HepG2 (cell line): ENCODE measurements around the gene NDUFB8. TPM values are rescaled to one million over a fixed set of nuclear protein-coding genes. Genes with fewer than 3 reads are reported as not detected.
A peak's percentile ranks its signal among the peaks of the same experiment; 100 is the strongest.

Experiments used
- HNRNPUL1 ChIP-seq: fragments of 200-400 bp; formaldehyde crosslinking; IDR thresholded peaks from 2 replicates; pipeline ENCODE4 v1.6.1; 2017; ENCODE audit warnings: low read depth, mild to moderate bottlenecking, low read length, moderate library complexity
- JDP2 ChIP-seq: sonication (generic); formaldehyde crosslinking; IDR thresholded peaks from 2 replicates; pipeline ENCODE4 v1.8.1; 2022; ENCODE audit warnings: missing genetic modification reagents, borderline replicate concordance
- KDM2A ChIP-seq: sonication (generic); formaldehyde crosslinking; IDR thresholded peaks from 2 replicates; pipeline ENCODE4 v1.4.0; 2020; ENCODE audit warnings: low read depth, missing genetic modification reagents, borderline replicate concordance
- KDM4B ChIP-seq: sonication (generic); formaldehyde crosslinking; IDR thresholded peaks from 2 replicates; pipeline ENCODE4 v1.4.0; 2020; ENCODE audit warnings: missing genetic modification reagents
- KDM5B ChIP-seq: sonication (generic); formaldehyde crosslinking; IDR thresholded peaks from 2 replicates; pipeline ENCODE4 v1.4.0; 2020; ENCODE audit warnings: missing genetic modification reagents, mild to moderate bottlenecking, borderline replicate concordance
- KLF11 ChIP-seq: IDR thresholded peaks from 2 replicates; pipeline ENCODE4 v1.6.1; 2016; ENCODE audit warnings: missing compliant biosample characterization
- NFE2 ChIP-seq: sonication (generic); formaldehyde crosslinking; IDR thresholded peaks from 2 replicates; pipeline ENCODE4 v1.4.0; 2020; ENCODE audit warnings: missing genetic modification reagents
- PHF21A ChIP-seq: sonication (generic); formaldehyde crosslinking; IDR thresholded peaks from 2 replicates; pipeline ENCODE4 v1.5.0; 2020; ENCODE audit warnings: mild to moderate bottlenecking, missing genetic modification reagents
- RBAK ChIP-seq: sonication (generic); formaldehyde crosslinking; IDR thresholded peaks from 2 replicates; pipeline ENCODE4 v1.5.1; 2020; ENCODE audit warnings: mild to moderate bottlenecking, missing genetic modification reagents
- SALL1 ChIP-seq: sonication (generic); formaldehyde crosslinking; IDR thresholded peaks from 2 replicates; pipeline ENCODE4 v1.8.0; 2022; ENCODE audit warnings: mild to moderate bottlenecking, missing genetic modification reagents
- THAP7 ChIP-seq: sonication (generic); formaldehyde crosslinking; IDR thresholded peaks from 2 replicates; pipeline ENCODE4 v1.8.1; 2023; ENCODE audit warnings: mild to moderate bottlenecking, missing genetic modification reagents
- YEATS2 ChIP-seq: sonication (generic); formaldehyde crosslinking; IDR thresholded peaks from 2 replicates; pipeline ENCODE4 v1.4.0; 2020; ENCODE audit warnings: missing genetic modification reagents, borderline replicate concordance
- ZBTB25 ChIP-seq: IDR thresholded peaks from 2 replicates; pipeline ENCODE4 v1.6.1; 2018; ENCODE audit warnings: missing genetic modification reagents
- ZFX ChIP-seq: sonication (generic); formaldehyde crosslinking; IDR thresholded peaks from 2 replicates; pipeline ENCODE4 v1.4.0; 2020; ENCODE audit warnings: mild to moderate bottlenecking, low read depth, missing genetic modification reagents, moderate library complexity
- ZNF280D ChIP-seq: sonication (generic); formaldehyde crosslinking; IDR thresholded peaks from 2 replicates; pipeline ENCODE4 v1.5.1; 2020; ENCODE audit warnings: mild to moderate bottlenecking, missing genetic modification reagents
- ZNF33B ChIP-seq: sonication (generic); formaldehyde crosslinking; IDR thresholded peaks from 2 replicates; pipeline ENCODE4 v1.5.1; 2020; ENCODE audit warnings: mild to moderate bottlenecking, missing genetic modification reagents
- ZNF350 ChIP-seq: sonication (generic); formaldehyde crosslinking; IDR thresholded peaks from 2 replicates; pipeline ENCODE4 v1.4.0; 2020; ENCODE audit warnings: mild to moderate bottlenecking, low read depth, missing genetic modification reagents, borderline replicate concordance
- ZNF460 ChIP-seq: sonication (generic); formaldehyde crosslinking; IDR thresholded peaks from 2 replicates; pipeline ENCODE4 v1.5.1; 2020; ENCODE audit warnings: missing genetic modification reagents, mild to moderate bottlenecking, borderline replicate concordance
- ZNF503 ChIP-seq: sonication (generic); formaldehyde crosslinking; IDR thresholded peaks from 2 replicates; pipeline ENCODE4 v1.4.0; 2020; ENCODE audit warnings: missing genetic modification reagents
- ZNF720 ChIP-seq: sonication (generic); formaldehyde crosslinking; IDR thresholded peaks from 2 replicates; pipeline ENCODE4 v1.4.0; 2020; ENCODE audit warnings: missing genetic modification reagents
- ZSCAN9 ChIP-seq: IDR thresholded peaks from 2 replicates; pipeline ENCODE4 v1.6.1; 2016; ENCODE audit warnings: borderline replicate concordance
- polyA plus RNA-seq, 8 experiments: library from polyadenylated mRNA; depleted of rRNA in 3 of 8; stranded (reverse) in 7 of 8; unstranded in 1 of 8; fragments of >200 nt; fragmentation: Illumina TruSeq in 4 of 8; extraction: Trizol in 4 of 8; gene quantifications; 2 replicates each; pipeline versions ENCODE4 v1.2.1 to v1.2.3, GENCODE V29; 2011 to 2016; ENCODE audit warnings: low read depth in 4 of 8, missing spikeins in 1 of 8, mixed read lengths in 1 of 8; ENCODE audit not compliant: insufficient read depth in 1 of 8
- total RNA-seq, 5 experiments: library from RNA; depleted of rRNA; stranded (reverse); fragments of >200 nt; fragmentation: Illumina TruSeq; extraction: Trizol; gene quantifications; 2 replicates each; pipeline ENCODE4 v1.2.3, GENCODE V29; 2016; ENCODE audit warnings: low read depth in 1 of 5

Gene NDUFB8
- total and polyA plus RNA-seq, 2 of the 13 experiments (the other 11 are each of a cell fraction or from before 2014, with no cell fraction given), result 210 to 216 TPM

GRCh38 chr10:100529475-100530298 is at the start of gene NDUFB8 (continued):
- TF ChIP-seq HNRNPUL1 (no peak), ZFX (CRISPR knock-in tag) (peak; percentile 83), KDM4B (0 out of 2 replicates have a peak, but pooled peaks have one; percentile 38), ZNF33B (0 out of 2 replicates have a peak, but pooled peaks have one; percentile 63), SALL1 (peak; percentile 71), ZNF460 (CRISPR knock-in tag) (no peak), ZNF503 (CRISPR knock-in tag) (peak; percentile 55; the same call in 1 of the 2 replicates), RBAK (CRISPR knock-in tag) (0 out of 2 replicates have a peak, but pooled peaks have one; percentile 35), ZBTB25 (CRISPR knock-in tag) (0 out of 2 replicates have a peak, but pooled peaks have one; percentile 25), ZNF280D (CRISPR knock-in tag) (peak; percentile 65), JDP2 (CRISPR knock-in tag) (no peak; the same call in 1 of the 2 replicates), KLF11 (CRISPR knock-in tag) (no peak), KDM2A (peak; percentile 67; the same call in 1 of the 2 replicates), ZNF350 (CRISPR knock-in tag) (peak; percentile 67), KDM5B (CRISPR knock-in tag) (peak; percentile 55; the same call in 1 of the 2 replicates), YEATS2 (CRISPR knock-in tag) (peak; percentile 57), ZSCAN9 (CRISPR knock-in tag) (0 out of 2 replicates have a peak, but pooled peaks have one; percentile 15), ZNF720 (CRISPR knock-in tag) (no peak), PHF21A (CRISPR knock-in tag) (0 out of 2 replicates have a peak, but pooled peaks have one; percentile 43), NFE2 (CRISPR knock-in tag) (no peak), THAP7 (peak; percentile 79; the same call in 1 of the 2 replicates)
